SU-DHL-6 (cell line): ENCODE measurements around the gene C14orf93.

Source experiments
- H2AFZ ChIP-seq: fragments of 200-600 bp; sonication (generic); 2 replicates; pipeline ENCODE4 v1.6.1; 2014; ENCODE audit warnings: low read depth, mild to moderate bottlenecking, moderate library complexity, mixed read lengths, antibody characterized with exemption, low read length; ENCODE audit not compliant: severe bottlenecking
- H3F3A ChIP-seq: fragments of 200-600 bp; shearing (Covaris generic); 2 replicates; pipeline ENCODE4 v1.6.0; 2016; ENCODE audit warnings: antibody characterized with exemption, mild to moderate bottlenecking; ENCODE audit not compliant: insufficient read depth
- H3K27ac ChIP-seq: fragments of 200-600 bp; sonication (generic); 2 replicates; pipeline ENCODE4 v1.5.1; 2016; ENCODE audit warnings: low read depth, mild to moderate bottlenecking, low read length, moderate library complexity, mixed read lengths
- H3K27me3 ChIP-seq: fragments of 200-600 bp; sonication (generic), shearing (Covaris generic); 2 replicates; pipeline ENCODE4 v1.6.0; 2014; ENCODE audit warnings: mild to moderate bottlenecking, low read length
- H3K36me3 ChIP-seq: fragments of 200-600 bp; sonication (generic); 2 replicates; pipeline ENCODE4 v1.6.1; 2014; ENCODE audit warnings: mild to moderate bottlenecking, low read length, mixed read lengths
- H3K4me2 ChIP-seq: fragments of 300-600, 200-600 bp; shearing (Covaris generic), sonication (generic); 2 replicates; pipeline ENCODE4 v1.6.0; 2014; ENCODE audit warnings: low read length, low read depth, mild to moderate bottlenecking; ENCODE audit not compliant: poor library complexity, severe bottlenecking
- H3K4me3 ChIP-seq: fragments of 200-600 bp; sonication (generic); 2 replicates; pipeline ENCODE4 v1.5.1; 2014; ENCODE audit warnings: antibody characterized with exemption, low read length, mild to moderate bottlenecking, mixed read lengths; ENCODE audit not compliant: insufficient read depth, poor library complexity, severe bottlenecking
- H3K79me2 ChIP-seq: fragments of 200-600 bp; sonication (generic); 2 replicates; pipeline ENCODE4 v1.6.1; 2014; ENCODE audit warnings: mild to moderate bottlenecking, low read length, moderate library complexity; ENCODE audit not compliant: insufficient read depth
- H3K9ac ChIP-seq: fragments of 200-600 bp; sonication (generic); 2 replicates; pipeline ENCODE4 v1.7.0; 2014; ENCODE audit warnings: mild to moderate bottlenecking, low read length
- H3K9me2 ChIP-seq: fragments of 200-600 bp; sonication (generic); replicated peaks from 2 replicates; pipeline ENCODE4 v1.6.1; 2014; ENCODE audit warnings: low read length; ENCODE audit not compliant: insufficient read depth
- H3K9me3 ChIP-seq: fragments of 200-600 bp; sonication (generic); 2 replicates; pipeline ENCODE4 v1.6.1; 2014; ENCODE audit warnings: low read length, mixed read lengths; ENCODE audit not compliant: insufficient read depth
- H4K20me1 ChIP-seq: fragments of 200-600 bp; sonication (generic); 2 replicates; pipeline ENCODE4 v1.6.1; 2014; ENCODE audit warnings: low read depth, mild to moderate bottlenecking, antibody characterized with exemption, low read length, moderate library complexity, mixed read lengths
- CTCF ChIP-seq: fragments of 200-600 bp; sonication (generic); IDR thresholded peaks from one replicate; pipeline ENCODE4 v1.5.1; 2017; ENCODE audit warnings: antibody characterized with exemption, mild to moderate bottlenecking, low read length, moderate library complexity; ENCODE audit not compliant: insufficient read depth, poor library complexity, severe bottlenecking
- EZH2phosphoT487 ChIP-seq: fragments of 200-600 bp; sonication (generic), shearing (Covaris generic); conservative IDR thresholded peaks from 2 replicates; pipeline ENCODE4 v1.6.1; 2018; ENCODE audit warnings: mild to moderate bottlenecking, antibody characterized with exemption, low read length, moderate library complexity, mixed read lengths

The C14orf93 gene

GRCh38 chr14:22994762-22995275 is 15.1 kb downstream of the C14orf93 start:
- Histone ChIP-seq H3K27me3 (no peaks in the 10 kb centered on the region), H3F3A (no peaks in the 10 kb centered on the region), H3K9ac (no peak overlapping the region), H3K79me2 (no peaks in the 10 kb centered on the region), H2AFZ (no peak overlapping the region), H3K4me3 (no peak overlapping the region), H3K36me3 (no peaks in the 10 kb centered on the region), H4K20me1 (no peaks in the 10 kb centered on the region), H3K9me2 (no peaks in the 10 kb centered on the region), H3K4me2 (no peak overlapping the region), H3K27ac (no peak overlapping the region), H3K9me3 (no peaks in the 10 kb centered on the region)
- peak; percentile 69 for TF ChIP-seq CTCF
- no peak for TF ChIP-seq EZH2phosphoT487

- Histone ChIP-seq H3K9ac (no peak overlapping the region), H3K9me2 (no peaks in the 10 kb centered on the region), H3K4me3 (no peak overlapping the region), H3K27ac (no peak overlapping the region), H3K9me3 (no peaks in the 10 kb centered on the region), H2AFZ (no peak overlapping the region), H4K20me1 (no peaks in the 10 kb centered on the region), H3K36me3 (no peaks in the 10 kb centered on the region), H3K4me2 (no peak overlapping the region), H3F3A (no peaks in the 10 kb centered on the region), H3K27me3 (no peaks in the 10 kb centered on the region), H3K79me2 (no peaks in the 10 kb centered on the region)
- TF ChIP-seq EZH2phosphoT487 (no peak), CTCF (no peak)
Measured at GRCh38 chr14:22993517-22993916, 16.4 kb downstream of the C14orf93 start.

GRCh38 chr14:22991852-22992251 is 18.1 kb downstream of the C14orf93 start:
- H3K79me2 ChIP-seq = no peaks in the 10 kb centered on the region
- TF ChIP-seq CTCF (no peak), EZH2phosphoT487 (no peak)

GRCh38 chr14:22987291-22987690 is 22.7 kb downstream of the C14orf93 start:
- no peaks in the 10 kb centered on the region for H3K9me2 ChIP-seq
- H3K27me3 ChIP-seq = no peaks in the 10 kb centered on the region
- H3F3A ChIP-seq = no peaks in the 10 kb centered on the region
- H3K9me3 ChIP-seq = no peaks in the 10 kb centered on the region
- H4K20me1 ChIP-seq = no peaks in the 10 kb centered on the region
- H2AFZ ChIP-seq = no peak overlapping the region
- no peak overlapping the region for H3K4me3 ChIP-seq
- H3K4me2 ChIP-seq = no peak overlapping the region
- no peak overlapping the region for H3K9ac ChIP-seq
- no peaks in the 10 kb centered on the region for H3K79me2 ChIP-seq
- TF ChIP-seq CTCF (no peak), EZH2phosphoT487 (no peak)
- H3K36me3 ChIP-seq = no peaks in the 10 kb centered on the region
- no peak overlapping the region for H3K27ac ChIP-seq

More at GRCh38 chr14:22991852-22992251, 18.1 kb downstream of the C14orf93 start:
- Histone ChIP-seq H3F3A (no peaks in the 10 kb centered on the region), H3K9me2 (no peaks in the 10 kb centered on the region), H4K20me1 (no peaks in the 10 kb centered on the region), H3K4me3 (no peak overlapping the region), H3K9ac (no peak overlapping the region), H3K4me2 (no peak overlapping the region), H3K27me3 (no peaks in the 10 kb centered on the region), H2AFZ (no peak overlapping the region), H3K27ac (no peak overlapping the region), H3K9me3 (no peaks in the 10 kb centered on the region), H3K36me3 (no peaks in the 10 kb centered on the region)
